ENCODE measurements around the gene KPNA4. TPM values are rescaled to one million over a fixed set of nuclear protein-coding genes. Genes with fewer than 3 reads are reported as not detected.

Gene KPNA4
- total and polyA plus RNA-seq, 2 of the 4 experiments (the other 2 are of a cell fraction) = 12.9 to 46.1 TPM

DNA sequence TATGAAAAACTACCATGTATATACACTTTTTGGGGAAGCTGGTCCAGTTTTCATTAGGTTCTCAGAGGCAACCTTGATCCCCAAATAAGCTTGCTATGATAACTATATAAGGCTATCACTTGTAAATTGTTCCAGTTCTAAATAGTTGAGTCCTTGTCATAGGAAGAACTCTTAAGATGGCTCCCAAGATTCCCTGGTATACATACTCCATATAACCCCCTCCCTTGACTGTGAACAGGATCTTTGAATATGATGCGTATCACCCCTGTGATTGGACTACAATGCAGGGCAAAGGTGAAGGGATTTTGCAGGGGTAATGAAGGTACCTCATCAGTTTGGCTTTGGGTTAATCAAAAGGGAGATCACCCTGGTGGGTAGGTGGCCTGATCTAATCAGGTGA is 67.2 kb downstream of the KPNA4 start:
- H4K20me1 ChIP-seq (ENCODE audit: insufficient read depth, low read length) = no peaks in the 10 kb centered on the region; the same call in 1 of the 2 replicates
- no peak overlapping the region for H2AFZ ChIP-seq (replicated peaks; ENCODE audit: low read length, poor library complexity)
- no peaks in the 10 kb centered on the region for H3K4me1 ChIP-seq (ENCODE audit: control insufficient read depth, insufficient read depth, low read length)
- ChIA-PET CTCF (interaction anchor here (0.6 kb wide), 1 partner anchor 492 kb away, joined by 5 read pairs; no protein-coding TSS in a partner anchor), POLR2A (ENCODE audit: unreplicated experiment) (no interaction called here)
- H2BK120ac ChIP-seq (ENCODE audit: low read depth, low read length) = no peak overlapping the region
- BruUV-seq (replicated peaks) = no TSS peak
- H3K56ac ChIP-seq (ENCODE audit: extremely low read depth, insufficient read depth, low read length) = no peak overlapping the region
- H2AK5ac ChIP-seq (ENCODE audit: low read depth, low read length) = no peak overlapping the region
- H3K9me3 ChIP-seq (ENCODE audit: control insufficient read depth, insufficient read depth, low read length) = no peaks in the 10 kb centered on the region
- TF ChIP-seq, protein P1, sequence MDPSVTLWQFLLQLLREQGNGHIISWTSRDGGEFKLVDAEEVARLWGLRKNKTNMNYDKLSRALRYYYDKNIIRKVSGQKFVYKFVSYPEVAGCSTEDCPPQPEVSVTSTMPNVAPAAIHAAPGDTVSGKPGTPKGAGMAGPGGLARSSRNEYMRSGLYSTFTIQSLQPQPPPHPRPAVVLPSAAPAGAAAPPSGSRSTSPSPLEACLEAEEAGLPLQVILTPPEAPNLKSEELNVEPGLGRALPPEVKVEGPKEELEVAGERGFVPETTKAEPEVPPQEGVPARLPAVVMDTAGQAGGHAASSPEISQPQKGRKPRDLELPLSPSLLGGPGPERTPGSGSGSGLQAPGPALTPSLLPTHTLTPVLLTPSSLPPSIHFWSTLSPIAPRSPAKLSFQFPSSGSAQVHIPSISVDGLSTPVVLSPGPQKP (IDR thresholded peaks at IDR 0.05; ENCODE audit: borderline replicate concordance, low read depth, low read length) = no peak
- TF ChIP-seq CHD1 (IDR thresholded peaks at IDR 0.05; ENCODE audit: low read depth, low read length) = no peak
- no peaks in the 10 kb centered on the region; the same call in 1 of the 2 replicates for H3K9me1 ChIP-seq (ENCODE audit: insufficient read depth, low read length)
- no peak overlapping the region for H3K4me2 ChIP-seq (ENCODE audit: low read depth, low read length)
- H2BK5ac ChIP-seq (ENCODE audit: low read depth, low read length, poor library complexity, severe bottlenecking) = no peak overlapping the region
- no peak overlapping the region for H3K4ac ChIP-seq (ENCODE audit: low read depth, low read length)
- no peak overlapping the region for H3K4me3 ChIP-seq (ENCODE audit: insufficient read depth, low read depth, low read length)
- H3K27ac ChIP-seq (ENCODE audit: insufficient read depth, low read length) = no peak overlapping the region
- in situ Hi-C loops (cut with MboI; ENCODE audit: low sequenced_read_pairs) = no loop called here
- H4K8ac ChIP-seq (ENCODE audit: low read depth in 2 of 2, low read length in 2 of 2) = no peak overlapping the region
- H3K36me3 ChIP-seq (ENCODE audit: control insufficient read depth, insufficient read depth, low read length) = peaks cover 11% of the 10 kb centered on the region
- H3K9ac ChIP-seq (ENCODE audit: low read depth, low read length) = no peak overlapping the region
- no peak overlapping the region for H2BK15ac ChIP-seq (ENCODE audit: low read depth, low read length)
- WGBS, 2 experiments (ENCODE audit: extremely low coverage in 2 of 2, insufficient read length in 1 of 2) = no CpG with 5 or more reads among the region's 1 CpG
- H2AK9ac ChIP-seq (replicated peaks; ENCODE audit: low read depth, low read length, poor library complexity) = no peak overlapping the region
- H4K5ac ChIP-seq (ENCODE audit: low read depth, low read length) = no peak overlapping the region
- no peak overlapping the region for H3K14ac ChIP-seq (replicated peaks; ENCODE audit: low read depth, low read length)
- ATAC-seq (ENCODE audit: low read depth) (no peak), DNase-seq (no peak)
- H2BK20ac ChIP-seq (ENCODE audit: low read depth, low read length) = no peak overlapping the region
- H3K23ac ChIP-seq (ENCODE audit: low read depth, low read length) = no peak overlapping the region
- intact Hi-C loops (cut with micrococcal nuclease) = no loop called here
- H4K91ac ChIP-seq (ENCODE audit: insufficient read depth, low read depth, low read length) = no peak overlapping the region
- no peak overlapping the region for H3K18ac ChIP-seq (ENCODE audit: low read depth, low read length)
- peaks cover 2 to 6% of the 10 kb centered on the region in 2 experiments; a peak in 1 of 4 replicates for H3K79me1 ChIP-seq (ENCODE audit: low read depth in 1 of 2, low read length in 2 of 2)
- dilution Hi-C loops (cut with HindIII; ENCODE audit: low sequenced_read_pairs, unreplicated experiment) = no loop called here
- H3K27me3 ChIP-seq (ENCODE audit: control insufficient read depth, insufficient read depth, low read length) = no peaks in the 10 kb centered on the region

All from IMR-90 (cell line).